ENCODE measurements around the gene PYGM. TPM values are rescaled to one million over a fixed set of nuclear protein-coding genes. Genes with fewer than 3 reads are reported as not detected.

Gene PYGM
- total and polyA plus RNA-seq, 2 of the 13 experiments (the other 11 are each of a cell fraction or from before 2014, with no cell fraction given), result 0.11 to 0.12 TPM

- TF ChIP-seq GMEB2 (CRISPR knock-in tag; IDR thresholded peaks at IDR 0.05; ENCODE audit: low read depth) (no peak), SRF (IDR thresholded peaks at IDR 0.05; ENCODE audit: low read depth, low read length) (no peak), CCDC6 (CRISPR knock-in tag; IDR thresholded peaks at IDR 0.05) (no peak), ZNF383 (CRISPR knock-in tag; IDR thresholded peaks at IDR 0.05; ENCODE audit: borderline replicate concordance) (no peak), ZNF354B (CRISPR knock-in tag; IDR thresholded peaks at IDR 0.05) (no peak), NR2F6 (IDR thresholded peaks at IDR 0.05) (peak; percentile 71), NR2F6 (CRISPR knock-in tag; IDR thresholded peaks at IDR 0.05) (peak; percentile 63), ZNF562 (CRISPR knock-in tag; IDR thresholded peaks at IDR 0.05; ENCODE audit: borderline replicate concordance) (no peak), RARA (CRISPR knock-in tag; IDR thresholded peaks at IDR 0.05) (peak; percentile 59; the same call in 1 of the 2 replicates), EED (CRISPR knock-in tag; IDR thresholded peaks at IDR 0.05) (no peak), ZFX (CRISPR knock-in tag; IDR thresholded peaks at IDR 0.05; ENCODE audit: low read depth) (peak; percentile 40; the same call in 1 of the 2 replicates), ZBTB40 (IDR thresholded peaks at IDR 0.05) (no peak), ZBTB40 (CRISPR knock-in tag; IDR thresholded peaks at IDR 0.05) (no peak), SIX4 (CRISPR knock-in tag; IDR thresholded peaks at IDR 0.05) (peak; percentile 89), THAP11 (CRISPR knock-in tag; IDR thresholded peaks at IDR 0.05) (0 out of 2 replicates have a peak, but pooled peaks have one; percentile 18), POLR2AphosphoS2 (IDR thresholded peaks at IDR 0.05; ENCODE audit: low read depth, low read length) (peak; percentile 34), MED1 (CRISPR knock-in tag; IDR thresholded peaks at IDR 0.05) (0 out of 2 replicates have a peak, but pooled peaks have one; percentile 22), HMG20A (CRISPR knock-in tag; IDR thresholded peaks at IDR 0.05; ENCODE audit: borderline replicate concordance) (no peak)
Observed at GRCh38 chr11:64759131-64759721, 548 bp downstream of the PYGM start (continued).

Data from HepG2 (cell line).